ENCODE results near the gene PHF12. TPM values are rescaled to one million over a fixed set of nuclear protein-coding genes. Genes with fewer than 3 reads are reported as not detected.
"Not testable (repeated sequence)": the region's sequence is repeated elsewhere in the genome, so short reads cannot be mapped to it uniquely, and the experiment has no call there.

The PHF12 gene
- total RNA-seq, 1 experiment from 2014 or later: 22.9 TPM

- DNase-seq (ENCODE audit: low read depth): not testable (repeated sequence)
Measured at GRCh38 chr17:28903546-28903841, 47.8 kb downstream of the PHF12 start.

DNA sequence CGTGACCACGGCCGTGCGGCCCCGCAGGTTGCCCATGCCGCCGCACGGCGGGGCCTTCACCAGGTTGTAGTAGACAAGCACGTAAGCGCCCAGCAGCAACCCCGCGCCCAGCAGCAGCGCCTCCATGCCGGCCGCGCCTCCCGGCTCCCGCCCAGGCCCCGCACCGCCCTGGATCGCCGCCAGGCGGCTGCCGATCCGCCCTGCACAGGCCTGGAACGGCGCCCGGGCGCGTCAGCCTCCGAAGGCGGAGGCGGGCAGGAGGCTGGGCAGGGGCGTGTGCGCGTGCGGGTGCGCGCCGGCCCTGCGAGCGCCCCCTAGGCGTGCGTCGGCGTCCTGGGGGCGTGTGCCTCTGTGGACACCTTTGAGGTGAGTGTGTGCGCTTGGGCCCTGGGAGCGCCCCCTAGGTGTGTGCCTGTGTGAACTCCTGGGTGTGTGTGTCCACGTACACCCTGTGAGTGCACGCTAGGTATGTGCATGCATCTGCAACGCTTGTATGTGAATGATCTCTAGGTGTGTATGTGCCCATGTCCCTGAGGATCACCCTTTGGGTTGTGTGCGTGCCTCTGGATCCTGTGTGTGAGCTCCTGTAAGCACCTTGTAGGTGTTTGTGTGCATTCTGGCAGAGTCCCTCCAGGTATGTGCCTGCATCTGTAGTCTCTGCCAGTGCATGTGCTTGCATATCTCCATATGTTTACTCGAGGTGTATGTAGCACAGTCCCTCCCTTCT, 48.3 kb downstream of the PHF12 start, which contains the start of gene DHRS13:
Gene DHRS13 (minus strand): TSS at position 261 of the 727 bp plus-strand sequence. CDS start 135 bp downstream, at position 126.
- DNase-seq (ENCODE audit: low read depth): peak; percentile 84

DNA sequence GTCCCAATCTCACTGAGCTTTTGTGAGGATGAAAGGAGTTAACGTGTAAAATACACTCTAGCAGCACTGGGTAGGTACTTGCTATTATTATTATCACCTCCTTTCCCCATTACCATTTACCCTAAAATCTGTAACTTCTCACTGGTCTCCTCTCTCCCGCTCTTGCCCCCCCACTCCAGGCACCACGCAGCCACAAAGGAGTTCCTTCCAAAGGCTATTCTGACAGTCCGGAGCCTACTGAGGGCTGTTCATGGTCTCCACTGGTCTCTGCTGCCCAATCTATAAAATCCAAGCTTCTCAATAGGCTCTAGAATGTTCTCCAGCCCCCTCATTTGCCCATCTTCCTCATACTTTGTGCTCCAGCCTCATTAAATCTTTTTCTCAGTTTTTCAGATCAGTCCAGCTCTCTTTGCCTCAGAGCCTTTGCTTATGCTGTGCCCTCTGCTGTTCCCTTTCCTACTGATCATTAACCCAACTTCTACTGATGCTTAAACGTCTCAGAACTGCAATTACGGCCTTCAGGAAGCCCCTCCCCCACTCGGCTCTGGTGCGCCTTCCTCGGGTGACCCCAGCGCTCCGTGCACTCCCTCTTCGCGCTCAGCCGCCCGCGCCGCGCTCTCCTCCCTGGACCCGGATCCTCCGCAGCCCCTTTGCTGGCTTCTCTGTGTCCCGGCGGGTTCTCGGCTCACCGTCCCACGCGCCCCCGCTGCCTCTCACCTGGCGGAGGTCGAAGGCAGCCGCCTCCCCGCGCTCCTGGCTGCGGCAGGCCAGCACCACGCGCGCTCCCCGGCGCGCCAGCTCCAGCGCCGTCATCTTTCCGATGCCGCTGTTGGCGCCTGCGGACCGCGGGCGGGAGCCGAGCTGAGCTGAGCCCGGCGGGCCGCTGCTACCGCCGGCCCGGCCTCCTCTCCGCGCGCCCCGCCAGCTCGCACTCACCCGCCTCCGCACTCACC, 49.2 kb downstream of the PHF12 start:
- DNase-seq (ENCODE audit: low read depth): no peak

GRCh38 chr17:28900986-28901726, 50.2 kb downstream of the PHF12 start:
- DNase-seq (ENCODE audit: low read depth): no peak

DNA sequence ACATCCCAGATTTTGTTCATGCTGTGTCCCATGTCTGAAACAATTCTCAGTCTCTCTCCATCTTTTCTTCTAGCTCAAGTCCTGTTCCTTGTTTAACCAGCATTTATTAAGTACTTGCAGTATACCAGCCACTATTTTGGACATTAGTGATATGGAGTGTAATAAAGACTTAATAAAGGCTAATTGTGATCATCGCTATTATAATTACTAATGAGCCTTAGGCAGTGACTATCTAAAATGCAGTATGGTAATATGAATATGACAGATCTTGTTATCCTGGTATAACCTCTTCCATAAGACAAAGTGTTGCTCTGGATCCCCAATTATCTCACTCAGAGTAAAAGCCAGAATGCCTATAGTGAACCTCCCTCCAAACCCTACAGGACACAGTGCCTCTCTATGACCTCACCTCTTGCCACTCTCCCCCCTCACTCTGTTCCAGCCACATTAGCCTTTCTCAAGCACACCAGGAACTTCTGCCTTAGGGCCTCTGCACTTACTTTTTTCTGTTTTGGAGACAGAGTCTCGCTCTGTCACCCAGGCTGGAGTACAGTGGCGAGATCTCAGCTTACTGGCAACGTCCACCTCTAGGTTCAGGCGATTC, 52.0 kb downstream of the PHF12 start:
- no peak for DNase-seq (ENCODE audit: low read depth)

DNA sequence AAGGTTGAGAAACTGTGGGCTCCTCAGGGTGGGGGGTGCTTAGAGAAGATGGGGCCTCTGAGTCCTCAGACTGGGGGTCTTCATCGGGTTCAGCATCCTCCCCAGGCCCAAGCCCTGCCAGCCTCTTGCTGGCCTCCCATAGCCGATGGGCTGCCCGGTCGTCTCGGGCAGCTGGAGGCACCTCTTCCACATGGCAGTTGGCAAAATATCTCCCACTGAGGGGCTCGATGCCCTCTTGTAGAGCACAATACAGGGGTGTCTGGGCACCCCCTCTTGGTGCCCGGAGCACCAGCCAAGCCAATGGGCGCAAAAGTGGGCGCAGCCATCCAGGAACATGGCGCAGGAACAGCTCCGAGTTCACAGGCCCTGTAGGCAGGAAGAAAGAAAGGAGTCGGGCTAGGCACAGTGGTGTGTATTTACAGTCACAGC, 52.8 kb downstream of the PHF12 start:
- DNase-seq (ENCODE audit: low read depth): no peak

- no peak for DNase-seq (ENCODE audit: low read depth)
Measured at GRCh38 chr17:28897769-28898526, 53.4 kb downstream of the PHF12 start.

- DNase-seq (ENCODE audit: low read depth): no peak
Measured at GRCh38 chr17:28896884-28897768, 54.2 kb downstream of the PHF12 start, which contains the start of gene FLOT2. Gene FLOT2 (minus strand): TSS chr17:28897733. CDS start chr17:28897574, 159 bp downstream.

DNA sequence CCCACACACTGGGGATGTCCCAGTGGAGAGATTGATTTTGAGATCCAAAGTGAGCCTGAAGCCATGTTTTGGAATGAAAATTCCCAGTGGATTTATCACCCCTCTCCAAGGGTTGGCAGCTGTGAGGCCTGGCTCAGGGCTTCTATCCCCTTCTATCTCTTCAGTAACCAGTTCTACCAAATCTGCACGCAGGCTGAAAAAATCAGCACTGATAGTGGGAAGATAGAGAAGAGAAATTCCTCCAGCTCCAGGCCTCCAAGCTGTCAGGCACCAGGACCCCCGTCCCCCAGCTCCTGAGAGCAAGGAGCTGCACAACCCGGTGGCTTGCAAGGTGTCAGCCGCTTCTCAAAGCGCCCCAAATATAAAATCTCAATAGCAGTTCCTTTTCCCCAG, 54.8 kb downstream of the PHF12 start:
- no peak for DNase-seq (ENCODE audit: low read depth)

- no peak for DNase-seq (ENCODE audit: low read depth)
Measured at GRCh38 chr17:28895794-28896447, 55.4 kb downstream of the PHF12 start.

- not testable (repeated sequence) for DNase-seq (ENCODE audit: low read depth)
Measured at GRCh38 chr17:28893248-28894183, 57.8 kb downstream of the PHF12 start.

DNA sequence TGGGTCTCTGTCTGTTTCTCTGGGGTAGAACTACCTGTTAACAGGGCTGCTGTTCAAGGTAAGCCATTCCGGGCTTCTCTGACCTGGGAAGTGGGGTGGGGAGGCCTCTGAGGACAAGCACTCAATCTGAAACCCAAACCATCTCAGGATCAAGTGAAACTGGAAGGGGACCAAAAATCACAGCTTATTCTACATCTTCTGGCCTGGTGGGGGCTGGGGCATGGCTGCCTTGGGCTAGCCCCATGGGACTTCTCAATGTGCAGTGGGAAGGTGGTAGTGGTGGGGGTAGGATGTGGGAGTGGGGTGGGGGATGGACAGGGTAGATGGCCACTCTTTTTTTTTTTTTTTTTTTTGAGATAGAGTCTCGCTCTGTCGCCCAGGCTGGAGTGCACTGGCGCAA, 59.3 kb downstream of the PHF12 start:
- no peak for DNase-seq (ENCODE audit: low read depth)

DNA sequence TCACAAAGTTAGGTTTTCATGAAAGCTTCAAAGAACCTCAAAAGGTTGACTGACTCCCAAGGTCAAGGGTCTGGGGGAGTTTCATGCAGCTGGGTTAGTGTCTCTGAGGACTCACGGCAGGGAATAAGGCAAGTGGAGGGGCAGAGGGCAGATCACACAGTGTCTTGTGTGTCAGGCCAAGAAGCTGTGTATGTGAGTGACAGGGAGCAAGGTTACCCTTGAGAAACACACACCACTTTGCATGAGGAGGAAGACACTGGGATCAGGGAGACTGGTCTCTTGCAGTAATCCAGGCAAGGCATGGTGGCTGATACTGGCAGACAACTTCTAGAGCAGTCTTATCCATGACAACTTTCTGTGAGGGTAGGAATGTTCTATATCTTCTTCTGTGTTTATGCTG, 60.1 kb downstream of the PHF12 start:
- DNase-seq (ENCODE audit: low read depth): no peak

DNA sequence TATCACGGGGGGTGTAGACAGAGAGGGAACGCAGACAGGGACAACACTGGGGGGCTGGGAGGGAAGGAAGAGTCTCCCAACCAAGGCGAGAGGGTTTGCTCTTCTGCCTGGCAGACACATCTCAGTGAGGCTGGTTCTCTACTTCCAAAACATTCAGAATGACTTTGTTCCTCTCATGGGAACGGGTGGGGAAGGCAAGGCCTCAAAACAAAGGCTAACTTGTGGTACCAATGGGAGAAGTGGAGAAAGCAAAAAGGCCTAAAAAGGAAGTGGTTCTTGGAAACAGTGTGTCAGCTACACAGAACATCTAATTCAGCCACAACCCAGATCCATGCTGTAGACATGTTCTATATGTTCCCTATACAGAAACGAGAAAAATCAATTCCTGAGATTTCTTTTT, 61.3 kb downstream of the PHF12 start:
- no peak for DNase-seq (ENCODE audit: low read depth)

GRCh38 chr17:28888832-28889231, 62.5 kb downstream of the PHF12 start:
- no peak for DNase-seq (ENCODE audit: low read depth)

DNA sequence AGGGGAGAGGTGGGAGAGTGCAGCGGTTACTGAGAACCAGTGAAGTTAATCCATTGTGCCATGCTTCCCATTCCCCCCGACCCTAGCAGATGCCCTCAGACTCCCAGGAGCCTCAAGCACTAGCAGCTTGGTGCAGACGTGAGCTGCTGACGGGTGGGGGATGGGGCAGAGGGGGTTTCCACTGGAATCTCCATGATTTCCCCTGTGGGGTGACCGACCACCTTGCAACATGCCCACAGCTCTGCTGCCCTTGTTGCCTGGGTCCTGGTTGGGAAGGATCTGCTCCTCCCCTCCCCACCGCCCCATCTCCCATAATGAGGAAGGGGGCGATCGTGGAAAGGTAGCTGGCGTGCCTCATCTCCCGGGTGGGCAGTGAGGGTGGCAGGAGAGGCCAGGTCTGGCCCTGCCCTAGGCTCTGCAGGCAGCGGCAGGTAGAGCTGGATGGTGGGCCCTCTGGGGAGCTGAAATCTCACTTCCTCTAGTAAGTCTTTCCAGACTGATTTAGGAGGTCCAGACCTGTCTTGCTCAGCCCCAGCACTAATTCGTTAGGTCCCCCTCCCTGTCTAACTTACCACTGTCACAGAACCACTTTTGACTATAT, 63.3 kb downstream of the PHF12 start:
- DNase-seq (ENCODE audit: low read depth): no peak

- DNase-seq (ENCODE audit: low read depth): no peak
Measured at GRCh38 chr17:28885951-28886350, 65.4 kb downstream of the PHF12 start.

GRCh38 chr17:28885363-28885762, 66.0 kb downstream of the PHF12 start:
- no peak for DNase-seq (ENCODE audit: low read depth)
